HG02943 (cell line): ENCODE results near the gene POLR2L.

Experiments used
- ATAC-seq: cut with Tn5 transposase; IDR thresholded peaks from one replicate; pipeline ENCODE4 v1.9.1; 2021; ENCODE audit warnings: mild to moderate bottlenecking, low read depth, moderate library complexity; ENCODE audit not compliant: unreplicated experiment

The POLR2L gene

DNA sequence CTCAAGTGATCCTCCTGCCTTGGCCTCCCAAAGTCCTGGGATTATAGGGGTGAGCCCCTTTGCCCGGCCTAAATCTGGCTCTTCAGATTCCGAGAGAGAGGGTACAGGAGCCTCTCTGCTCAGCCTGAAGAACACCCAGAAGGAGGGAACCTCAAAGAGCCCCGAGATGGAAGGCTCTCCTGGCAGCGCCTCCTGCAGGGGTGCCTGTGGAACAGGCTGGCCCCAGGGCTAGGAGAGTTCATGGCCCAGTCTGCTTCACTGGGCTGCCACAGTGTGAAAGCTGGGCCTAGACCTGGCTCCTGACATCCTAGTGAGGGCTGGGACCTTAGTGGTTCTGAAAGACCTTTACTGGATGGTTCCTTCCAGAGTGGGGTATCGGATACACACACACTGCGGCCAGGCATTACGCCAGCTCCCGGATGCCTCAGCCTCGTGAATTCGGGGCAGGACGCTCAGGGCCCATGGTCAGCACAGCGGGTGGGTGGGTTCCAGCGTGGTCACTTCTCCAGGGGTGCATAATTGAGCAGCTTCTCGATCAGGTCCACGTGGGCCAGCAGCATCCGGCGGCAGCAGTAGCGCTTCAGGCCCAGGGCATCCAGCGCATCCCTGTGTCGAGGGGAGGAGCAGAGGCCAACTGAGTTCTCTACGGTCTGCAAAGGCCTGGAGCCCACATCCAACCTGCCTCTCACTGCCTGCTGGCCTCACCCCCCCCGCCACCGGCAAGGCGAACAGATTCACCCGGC is 2.3 kb downstream of the POLR2L start:
- ATAC-seq, result no peak

- no peak for ATAC-seq
Measured at GRCh38 chr11:839280-839623, 3.1 kb downstream of the POLR2L start.

DNA sequence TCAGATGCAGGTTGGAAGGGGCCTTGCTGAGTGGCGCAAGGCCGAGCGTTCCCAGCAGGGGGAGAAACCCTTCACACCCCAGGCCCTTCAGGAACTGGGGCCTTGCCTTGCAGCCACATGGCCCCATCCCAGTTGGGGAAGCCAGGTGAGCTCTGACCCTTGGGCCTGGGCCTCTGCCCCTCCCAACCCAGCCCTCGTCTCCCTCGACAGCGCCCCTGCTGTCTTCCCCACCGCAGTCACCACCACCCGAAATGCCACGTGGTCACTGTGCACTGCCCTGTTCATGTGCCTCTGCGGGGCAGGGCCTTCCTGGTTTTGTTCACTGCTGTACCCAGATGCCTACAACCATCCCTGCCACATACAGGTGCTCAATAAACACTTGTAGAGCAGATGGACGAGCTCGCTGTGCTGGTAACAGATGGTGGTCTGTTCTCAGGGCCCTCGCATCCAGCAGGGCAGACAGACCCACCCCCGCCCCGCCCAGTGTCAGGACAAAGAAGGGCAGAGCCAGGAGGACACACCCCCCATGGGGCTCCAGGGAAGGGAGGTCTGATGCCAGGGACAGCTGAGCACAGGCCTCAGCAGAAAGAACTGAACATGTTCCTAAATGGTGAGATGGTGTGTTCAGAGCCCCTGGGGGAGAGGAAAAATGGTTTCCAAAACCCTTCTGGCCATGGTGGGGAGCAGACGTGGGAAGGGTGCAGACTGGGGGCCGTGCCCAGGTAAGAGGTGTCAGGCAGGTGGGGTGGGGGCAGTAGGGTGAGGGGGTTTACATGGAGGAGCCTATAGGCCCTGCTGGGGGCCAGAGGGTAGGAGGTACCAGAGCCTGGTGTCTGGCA is 3.7 kb downstream of the POLR2L start:
- ATAC-seq, result no peak

DNA sequence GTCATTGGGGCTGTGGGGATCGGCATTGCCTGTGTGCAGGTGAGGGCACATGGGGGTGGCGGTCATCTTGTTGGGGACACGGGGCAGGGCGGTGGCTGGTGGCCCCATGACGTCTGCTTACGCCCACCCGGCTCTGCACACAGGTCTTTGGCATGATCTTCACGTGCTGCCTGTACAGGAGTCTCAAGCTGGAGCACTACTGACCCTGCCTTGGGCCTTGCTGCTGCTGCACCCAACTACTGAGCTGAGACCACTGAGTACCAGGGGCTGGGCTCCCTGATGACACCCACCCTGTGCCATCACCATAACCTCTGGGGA is 4.4 kb downstream of the POLR2L start:
- no peak for ATAC-seq

DNA sequence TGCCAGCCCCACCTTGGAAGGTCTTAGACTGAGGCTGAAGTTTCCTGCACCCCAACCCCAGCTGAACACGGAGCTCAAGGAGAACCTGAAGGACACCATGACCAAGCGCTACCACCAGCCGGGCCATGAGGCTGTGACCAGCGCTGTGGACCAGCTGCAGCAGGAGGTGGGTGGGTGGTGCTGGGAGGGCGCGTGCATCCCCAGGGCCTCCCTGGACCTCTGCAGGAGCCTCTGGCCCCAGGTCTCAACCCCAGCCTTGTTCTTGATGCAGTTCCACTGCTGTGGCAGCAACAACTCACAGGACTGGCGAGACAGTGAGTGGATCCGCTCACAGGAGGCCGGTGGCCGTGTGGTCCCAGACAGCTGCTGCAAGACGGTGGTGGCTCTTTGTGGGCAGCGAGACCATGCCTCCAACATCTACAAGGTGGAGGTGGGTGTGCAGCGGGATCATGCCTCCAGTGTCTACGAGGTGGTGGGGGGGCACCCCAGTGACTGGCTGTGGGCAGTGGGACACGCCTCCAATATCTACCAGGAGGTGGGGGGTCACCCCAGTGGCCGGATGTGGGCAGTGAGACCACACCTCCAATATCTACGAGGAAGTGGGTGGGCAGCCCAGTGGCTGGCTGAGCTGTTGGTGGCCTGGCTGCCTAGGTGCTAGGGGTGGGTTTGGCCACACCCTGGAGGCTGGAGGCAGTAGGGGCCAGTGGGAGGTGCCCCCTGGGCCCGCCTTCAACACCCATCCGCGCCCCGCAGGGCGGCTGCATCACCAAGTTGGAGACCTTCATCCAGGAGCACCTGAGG is 4.9 kb downstream of the POLR2L start:
- ATAC-seq, result no peak

DNA sequence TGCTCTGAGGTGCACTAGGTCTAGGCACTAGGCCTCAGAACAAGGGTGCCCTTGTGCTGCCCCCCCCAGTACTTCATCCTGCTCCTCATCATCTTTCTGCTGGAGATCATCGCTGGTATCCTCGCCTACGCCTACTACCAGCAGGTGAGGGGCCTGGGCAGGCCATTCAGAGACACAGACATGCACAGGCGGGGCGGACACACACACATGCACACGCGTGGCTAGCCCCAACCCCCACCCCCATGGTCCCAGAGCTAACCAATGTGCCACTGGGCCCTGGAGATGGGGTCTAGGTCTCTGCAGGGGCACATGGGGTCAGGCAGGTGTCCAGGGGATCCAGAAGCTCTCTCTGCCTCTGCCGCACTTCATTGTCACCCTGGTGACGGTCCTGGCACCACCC is 5.6 kb downstream of the POLR2L start:
- no peak for ATAC-seq

DNA sequence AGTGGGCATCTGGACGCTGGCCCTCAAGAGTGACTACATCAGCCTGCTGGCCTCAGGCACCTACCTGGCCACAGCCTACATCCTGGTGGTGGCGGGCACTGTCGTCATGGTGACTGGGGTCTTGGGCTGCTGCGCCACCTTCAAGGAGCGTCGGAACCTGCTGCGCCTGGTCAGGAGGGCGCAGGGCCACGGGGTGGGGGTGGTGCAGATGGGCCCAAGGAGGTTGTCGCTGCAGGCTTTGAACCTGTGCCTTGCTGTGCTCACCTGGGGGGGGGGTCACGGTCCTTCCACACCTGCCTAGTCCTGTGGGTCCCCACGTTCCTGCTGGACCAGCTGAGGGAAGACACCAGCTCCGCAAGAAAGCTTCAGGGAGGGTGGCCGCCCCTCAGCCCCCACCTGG is 6.1 kb downstream of the POLR2L start:
- ATAC-seq, result no peak

DNA sequence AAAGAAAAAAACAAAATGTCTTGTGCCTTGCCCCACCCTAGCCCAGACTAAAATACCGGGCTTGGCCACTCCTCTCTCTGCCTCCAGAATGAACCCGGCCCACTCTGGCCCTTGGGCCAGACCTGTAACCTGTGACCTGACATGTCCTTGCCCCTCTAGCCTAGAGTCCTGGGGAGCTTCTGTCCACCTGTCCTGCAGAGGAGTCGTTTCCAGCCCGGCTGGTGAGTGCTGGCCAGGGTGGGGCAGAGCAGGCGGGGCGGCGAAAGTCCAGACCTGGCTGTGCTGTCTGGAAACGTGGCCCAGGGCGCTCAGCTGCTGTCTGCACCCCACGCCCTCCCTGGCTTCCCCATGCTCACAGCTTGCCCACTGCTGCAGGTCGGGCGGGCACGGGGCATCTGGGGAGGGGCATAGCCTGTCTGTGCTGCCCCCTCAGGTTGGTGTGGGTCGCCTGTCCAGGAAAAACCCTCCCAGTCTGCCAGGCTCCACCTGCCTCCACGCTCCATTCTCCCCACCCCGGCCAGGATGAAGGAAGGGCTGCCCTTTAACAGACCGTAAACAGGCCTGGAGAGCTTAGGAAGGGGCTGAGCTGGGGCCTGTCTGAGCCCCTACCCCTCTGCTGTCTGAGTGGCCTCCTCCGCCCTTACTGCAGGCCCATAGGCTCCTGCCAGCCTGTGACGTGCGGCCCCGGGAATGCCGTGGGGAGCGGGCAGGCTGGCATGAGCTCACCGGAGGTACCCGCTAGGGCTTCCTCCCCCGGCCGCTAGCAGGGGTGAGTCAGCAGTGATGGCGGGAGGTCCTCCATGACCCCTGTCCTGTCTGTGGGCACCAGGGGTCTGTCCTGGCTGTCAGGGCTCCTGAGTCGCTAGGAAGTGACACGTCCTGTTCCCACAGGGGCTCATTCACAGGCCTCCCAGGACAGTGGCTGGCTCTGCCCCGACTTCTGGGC is 7.7 kb downstream of the POLR2L start:
- no peak for ATAC-seq

GRCh38 chr11:833849-834311 is 8.4 kb downstream of the POLR2L start:
- no peak for ATAC-seq

- ATAC-seq, result no peak
Measured at GRCh38 chr11:833114-833791, 9.1 kb downstream of the POLR2L start.

GRCh38 chr11:832529-833113 is 9.7 kb downstream of the POLR2L start, which contains the start of gene CD151:
CD151 (plus strand) TSS chr11:832952; CDS start chr11:836070, 3,118 bp downstream.
- no peak for ATAC-seq

- ATAC-seq, result no peak
Measured at GRCh38 chr11:831961-832528, 10.3 kb downstream of the POLR2L start.

DNA sequence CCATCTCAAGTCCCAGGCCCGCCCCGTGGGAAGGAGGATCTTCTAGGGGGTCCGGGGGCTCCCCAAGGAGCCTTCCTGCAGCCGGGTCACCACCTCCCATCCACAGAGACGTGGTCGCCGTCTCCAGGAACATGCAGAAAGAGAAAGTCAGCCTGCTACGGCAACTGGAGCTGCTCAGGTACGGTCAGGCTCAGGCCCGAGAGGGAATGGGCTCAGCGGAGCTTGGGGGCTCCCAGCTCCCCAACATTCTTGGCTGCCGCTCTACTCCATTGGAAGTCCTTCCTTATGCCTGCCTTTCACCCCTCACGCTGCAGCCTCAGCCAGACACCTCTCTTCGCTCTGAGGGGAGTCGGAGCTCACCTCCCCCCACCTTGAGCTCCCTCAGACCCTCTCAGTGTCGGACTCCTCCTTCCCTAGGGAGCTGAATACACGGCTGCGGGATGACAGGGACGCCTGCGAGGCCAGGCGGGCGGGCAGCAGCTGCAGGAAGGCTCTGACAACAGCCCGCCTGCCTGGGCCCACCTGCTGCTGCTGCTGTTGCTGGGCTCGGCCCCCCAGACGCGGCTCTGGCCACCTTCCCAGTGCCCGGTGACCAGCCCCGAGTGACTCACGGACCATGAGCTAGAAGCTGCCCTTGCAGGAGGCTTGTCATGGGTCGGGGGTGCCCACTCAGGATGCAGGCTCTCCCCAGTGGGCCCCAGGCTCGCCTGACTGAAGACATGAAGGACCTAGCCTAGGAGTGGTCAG is 11.0 kb downstream of the POLR2L start:
- no peak for ATAC-seq

- no peak for ATAC-seq
Measured at GRCh38 chr11:830295-831117, 11.8 kb downstream of the POLR2L start.

DNA sequence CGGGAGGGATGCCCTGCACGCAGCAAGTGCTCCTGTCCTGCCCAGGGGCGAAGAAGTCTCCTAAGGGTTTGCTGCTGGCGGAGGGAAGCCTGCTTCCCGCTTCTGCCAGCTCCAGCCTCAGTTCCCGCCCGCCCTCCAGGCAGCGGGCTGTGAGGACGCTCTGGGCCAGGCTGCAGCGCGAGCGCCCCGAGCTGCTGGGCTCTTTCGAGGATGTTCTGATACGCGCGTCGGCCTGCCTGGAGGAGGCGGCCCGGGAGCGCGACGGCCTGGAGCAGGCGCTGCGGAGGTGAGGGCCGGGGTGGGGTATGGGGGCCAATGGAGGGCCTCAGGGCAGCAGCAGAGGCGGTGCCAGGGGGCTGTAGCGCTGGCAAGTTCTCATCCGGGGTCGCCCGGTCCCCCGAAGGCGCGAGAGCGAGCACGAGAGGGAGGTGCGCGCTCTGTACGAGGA is 12.5 kb downstream of the POLR2L start:
- no peak for ATAC-seq

DNA sequence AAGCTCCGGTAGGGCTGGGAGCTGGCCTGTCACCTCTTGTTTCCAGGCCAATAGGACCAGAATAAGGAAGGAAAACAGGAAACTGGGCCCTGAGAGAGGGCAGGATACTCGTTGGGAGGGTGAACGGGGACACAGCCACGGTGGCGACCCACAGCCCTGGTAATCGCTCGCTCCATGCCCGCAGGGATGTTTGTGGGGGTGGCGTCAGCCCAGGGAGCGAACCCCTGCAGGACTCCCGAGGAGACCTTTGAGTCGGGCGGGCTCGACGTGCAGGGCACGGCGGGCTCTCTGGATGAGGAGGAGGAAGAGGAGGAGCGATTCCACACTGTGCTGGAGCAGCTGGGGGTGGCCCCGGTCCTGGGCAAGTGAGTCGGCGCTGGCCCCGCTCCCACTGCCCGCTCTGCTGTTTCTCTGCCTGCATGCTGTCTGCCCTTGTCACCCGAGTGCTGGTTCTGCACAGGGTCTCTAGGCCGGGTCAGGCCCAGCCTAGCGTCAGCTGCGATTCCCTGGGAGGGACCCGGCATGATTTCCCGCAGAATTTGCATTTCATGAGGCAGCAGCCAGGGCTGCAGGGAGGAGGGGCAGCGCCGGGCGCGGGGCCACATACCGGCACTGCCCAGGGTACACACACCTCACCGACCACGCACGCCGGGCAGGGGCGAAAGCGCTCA is 13.0 kb downstream of the POLR2L start:
- ATAC-seq, result no peak
